H1 (cell line): Measurements from ENCODE around the gene MSANTD3. TPM values are rescaled to one million over a fixed set of nuclear protein-coding genes. Genes with fewer than 3 reads are reported as not detected.

Source experiments
- EGR1 ChIP-seq: IDR thresholded peaks from 2 replicates; pipeline ENCODE4 v1.6.1; 2011; ENCODE audit warnings: low read depth, low read length, borderline replicate concordance
- RXRA ChIP-seq: IDR thresholded peaks from 2 replicates; pipeline ENCODE4 v1.6.1; 2011; ENCODE audit warnings: low read depth, mild to moderate bottlenecking, low read length, moderate library complexity; ENCODE audit not compliant: insufficient read depth
- SAP30 ChIP-seq: fragments of 300-600 bp; sonication (generic); IDR thresholded peaks from 2 replicates; pipeline ENCODE4 v1.7.1; 2012; ENCODE audit warnings: low read length, moderate library complexity, mild to moderate bottlenecking, inconsistent platforms; ENCODE audit not compliant: insufficient read depth, insufficient replicate concordance
- SUZ12 ChIP-seq: fragments of 200-600 bp; sonication (generic); IDR thresholded peaks from 2 replicates; pipeline ENCODE4 v1.6.1; 2012; ENCODE audit warnings: mild to moderate bottlenecking, inconsistent platforms, low read length, moderate library complexity, mixed read lengths
- polyA plus RNA-seq, 7 experiments: library from polyadenylated mRNA; depleted of rRNA in 3 of 7; stranded (reverse) in 5 of 7; unstranded in 2 of 7; fragments of >200 nt in 5 of 7; fragments of 200-250 nt in 2 of 7; gene quantifications; 1 replicate in 5 of 7; 2 replicates in 1 of 7; 4 replicates in 1 of 7; pipeline versions ENCODE4 v1.2.1 to v1.2.3, GENCODE V29; 2011 to 2013; ENCODE audit warnings: missing spikeins in 2 of 7, mixed read lengths in 2 of 7
- total RNA-seq: library from RNA; stranded (reverse); fragmentation: NEBNext Ultra II Directional; extraction: Animal tissue kit (Norgen Biotek cat#: 25700); gene quantifications from 2 replicates; pipeline ENCODE4 v1.2.1, GENCODE V29; 2021
- TF ChIP-seq, protein P1 (sequence below): fragments of 300-600 bp; sonication (generic); IDR thresholded peaks from 2 replicates; pipeline ENCODE4 v1.7.1; 2012; ENCODE audit warnings: low read length, moderate library complexity, mild to moderate bottlenecking, inconsistent platforms; ENCODE audit not compliant: insufficient replicate concordance
- TF ChIP-seq, protein P2 (sequence below), 3 experiments: IDR thresholded peaks; 1 replicate in 2 of 3; 2 replicates in 1 of 3; pipeline versions ENCODE4 v1.5.1 to v1.6.1; 2011; ENCODE audit warnings: low read length in 3 of 3, mild to moderate bottlenecking in 3 of 3, inconsistent platforms in 2 of 3, low read depth in 1 of 3, moderate library complexity in 1 of 3; ENCODE audit not compliant: insufficient read depth in 1 of 3; ENCODE audit errors: control extremely low read depth in 1 of 3
- TF ChIP-seq, protein P3 (sequence below): IDR thresholded peaks from 2 replicates; pipeline ENCODE4 v1.6.1; 2012; ENCODE audit warnings: inconsistent platforms

The MSANTD3 gene
- total and polyA plus RNA-seq, 2 of the 8 experiments (the other 6 are each of a cell fraction or from before 2014, with no cell fraction given), result 12.0 to 41.3 TPM

DNA sequence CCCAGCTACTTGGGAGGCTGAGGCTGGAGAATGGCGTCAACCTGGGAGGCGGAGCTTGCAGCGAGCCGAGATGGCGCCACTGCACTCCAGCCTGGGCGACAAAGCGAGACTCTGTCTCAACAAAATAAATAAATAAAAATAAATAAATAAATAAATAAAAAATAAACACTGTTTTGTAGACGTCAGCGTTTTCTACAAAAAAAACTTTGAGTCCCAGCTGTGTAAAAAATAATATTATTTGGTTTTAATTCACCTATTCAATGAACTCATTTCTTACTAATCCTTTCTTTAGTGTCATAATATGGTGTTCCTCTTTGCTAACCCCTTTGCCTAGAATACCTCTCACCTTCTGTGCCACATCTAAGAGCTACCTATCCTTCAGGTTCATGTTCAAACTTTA lies 30.2 kb upstream of the MSANTD3 start (continued):
- TF ChIP-seq, protein P1, sequence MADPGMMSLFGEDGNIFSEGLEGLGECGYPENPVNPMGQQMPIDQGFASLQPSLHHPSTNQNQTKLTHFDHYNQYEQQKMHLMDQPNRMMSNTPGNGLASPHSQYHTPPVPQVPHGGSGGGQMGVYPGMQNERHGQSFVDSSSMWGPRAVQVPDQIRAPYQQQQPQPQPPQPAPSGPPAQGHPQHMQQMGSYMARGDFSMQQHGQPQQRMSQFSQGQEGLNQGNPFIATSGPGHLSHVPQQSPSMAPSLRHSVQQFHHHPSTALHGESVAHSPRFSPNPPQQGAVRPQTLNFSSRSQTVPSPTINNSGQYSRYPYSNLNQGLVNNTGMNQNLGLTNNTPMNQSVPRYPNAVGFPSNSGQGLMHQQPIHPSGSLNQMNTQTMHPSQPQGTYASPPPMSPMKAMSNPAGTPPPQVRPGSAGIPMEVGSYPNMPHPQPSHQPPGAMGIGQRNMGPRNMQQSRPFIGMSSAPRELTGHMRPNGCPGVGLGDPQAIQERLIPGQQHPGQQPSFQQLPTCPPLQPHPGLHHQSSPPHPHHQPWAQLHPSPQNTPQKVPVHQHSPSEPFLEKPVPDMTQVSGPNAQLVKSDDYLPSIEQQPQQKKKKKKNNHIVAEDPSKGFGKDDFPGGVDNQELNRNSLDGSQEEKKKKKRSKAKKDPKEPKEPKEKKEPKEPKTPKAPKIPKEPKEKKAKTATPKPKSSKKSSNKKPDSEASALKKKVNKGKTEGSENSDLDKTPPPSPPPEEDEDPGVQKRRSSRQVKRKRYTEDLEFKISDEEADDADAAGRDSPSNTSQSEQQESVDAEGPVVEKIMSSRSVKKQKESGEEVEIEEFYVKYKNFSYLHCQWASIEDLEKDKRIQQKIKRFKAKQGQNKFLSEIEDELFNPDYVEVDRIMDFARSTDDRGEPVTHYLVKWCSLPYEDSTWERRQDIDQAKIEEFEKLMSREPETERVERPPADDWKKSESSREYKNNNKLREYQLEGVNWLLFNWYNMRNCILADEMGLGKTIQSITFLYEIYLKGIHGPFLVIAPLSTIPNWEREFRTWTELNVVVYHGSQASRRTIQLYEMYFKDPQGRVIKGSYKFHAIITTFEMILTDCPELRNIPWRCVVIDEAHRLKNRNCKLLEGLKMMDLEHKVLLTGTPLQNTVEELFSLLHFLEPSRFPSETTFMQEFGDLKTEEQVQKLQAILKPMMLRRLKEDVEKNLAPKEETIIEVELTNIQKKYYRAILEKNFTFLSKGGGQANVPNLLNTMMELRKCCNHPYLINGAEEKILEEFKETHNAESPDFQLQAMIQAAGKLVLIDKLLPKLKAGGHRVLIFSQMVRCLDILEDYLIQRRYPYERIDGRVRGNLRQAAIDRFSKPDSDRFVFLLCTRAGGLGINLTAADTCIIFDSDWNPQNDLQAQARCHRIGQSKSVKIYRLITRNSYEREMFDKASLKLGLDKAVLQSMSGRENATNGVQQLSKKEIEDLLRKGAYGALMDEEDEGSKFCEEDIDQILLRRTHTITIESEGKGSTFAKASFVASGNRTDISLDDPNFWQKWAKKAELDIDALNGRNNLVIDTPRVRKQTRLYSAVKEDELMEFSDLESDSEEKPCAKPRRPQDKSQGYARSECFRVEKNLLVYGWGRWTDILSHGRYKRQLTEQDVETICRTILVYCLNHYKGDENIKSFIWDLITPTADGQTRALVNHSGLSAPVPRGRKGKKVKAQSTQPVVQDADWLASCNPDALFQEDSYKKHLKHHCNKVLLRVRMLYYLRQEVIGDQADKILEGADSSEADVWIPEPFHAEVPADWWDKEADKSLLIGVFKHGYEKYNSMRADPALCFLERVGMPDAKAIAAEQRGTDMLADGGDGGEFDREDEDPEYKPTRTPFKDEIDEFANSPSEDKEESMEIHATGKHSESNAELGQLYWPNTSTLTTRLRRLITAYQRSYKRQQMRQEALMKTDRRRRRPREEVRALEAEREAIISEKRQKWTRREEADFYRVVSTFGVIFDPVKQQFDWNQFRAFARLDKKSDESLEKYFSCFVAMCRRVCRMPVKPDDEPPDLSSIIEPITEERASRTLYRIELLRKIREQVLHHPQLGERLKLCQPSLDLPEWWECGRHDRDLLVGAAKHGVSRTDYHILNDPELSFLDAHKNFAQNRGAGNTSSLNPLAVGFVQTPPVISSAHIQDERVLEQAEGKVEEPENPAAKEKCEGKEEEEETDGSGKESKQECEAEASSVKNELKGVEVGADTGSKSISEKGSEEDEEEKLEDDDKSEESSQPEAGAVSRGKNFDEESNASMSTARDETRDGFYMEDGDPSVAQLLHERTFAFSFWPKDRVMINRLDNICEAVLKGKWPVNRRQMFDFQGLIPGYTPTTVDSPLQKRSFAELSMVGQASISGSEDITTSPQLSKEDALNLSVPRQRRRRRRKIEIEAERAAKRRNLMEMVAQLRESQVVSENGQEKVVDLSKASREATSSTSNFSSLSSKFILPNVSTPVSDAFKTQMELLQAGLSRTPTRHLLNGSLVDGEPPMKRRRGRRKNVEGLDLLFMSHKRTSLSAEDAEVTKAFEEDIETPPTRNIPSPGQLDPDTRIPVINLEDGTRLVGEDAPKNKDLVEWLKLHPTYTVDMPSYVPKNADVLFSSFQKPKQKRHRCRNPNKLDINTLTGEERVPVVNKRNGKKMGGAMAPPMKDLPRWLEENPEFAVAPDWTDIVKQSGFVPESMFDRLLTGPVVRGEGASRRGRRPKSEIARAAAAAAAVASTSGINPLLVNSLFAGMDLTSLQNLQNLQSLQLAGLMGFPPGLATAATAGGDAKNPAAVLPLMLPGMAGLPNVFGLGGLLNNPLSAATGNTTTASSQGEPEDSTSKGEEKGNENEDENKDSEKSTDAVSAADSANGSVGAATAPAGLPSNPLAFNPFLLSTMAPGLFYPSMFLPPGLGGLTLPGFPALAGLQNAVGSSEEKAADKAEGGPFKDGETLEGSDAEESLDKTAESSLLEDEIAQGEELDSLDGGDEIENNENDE, result no peak
- TF ChIP-seq, protein P2, sequence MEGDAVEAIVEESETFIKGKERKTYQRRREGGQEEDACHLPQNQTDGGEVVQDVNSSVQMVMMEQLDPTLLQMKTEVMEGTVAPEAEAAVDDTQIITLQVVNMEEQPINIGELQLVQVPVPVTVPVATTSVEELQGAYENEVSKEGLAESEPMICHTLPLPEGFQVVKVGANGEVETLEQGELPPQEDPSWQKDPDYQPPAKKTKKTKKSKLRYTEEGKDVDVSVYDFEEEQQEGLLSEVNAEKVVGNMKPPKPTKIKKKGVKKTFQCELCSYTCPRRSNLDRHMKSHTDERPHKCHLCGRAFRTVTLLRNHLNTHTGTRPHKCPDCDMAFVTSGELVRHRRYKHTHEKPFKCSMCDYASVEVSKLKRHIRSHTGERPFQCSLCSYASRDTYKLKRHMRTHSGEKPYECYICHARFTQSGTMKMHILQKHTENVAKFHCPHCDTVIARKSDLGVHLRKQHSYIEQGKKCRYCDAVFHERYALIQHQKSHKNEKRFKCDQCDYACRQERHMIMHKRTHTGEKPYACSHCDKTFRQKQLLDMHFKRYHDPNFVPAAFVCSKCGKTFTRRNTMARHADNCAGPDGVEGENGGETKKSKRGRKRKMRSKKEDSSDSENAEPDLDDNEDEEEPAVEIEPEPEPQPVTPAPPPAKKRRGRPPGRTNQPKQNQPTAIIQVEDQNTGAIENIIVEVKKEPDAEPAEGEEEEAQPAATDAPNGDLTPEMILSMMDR (IDR thresholded peaks at IDR 0.05; ENCODE audit: control extremely low read depth in 1 of 3, insufficient read depth in 1 of 3, low read depth in 1 of 3, low read length in 3 of 3), result no peak
- TF ChIP-seq RXRA (no peak), EGR1 (no peak), SAP30 (no peak), SUZ12 (no peak)
- TF ChIP-seq, protein P3, sequence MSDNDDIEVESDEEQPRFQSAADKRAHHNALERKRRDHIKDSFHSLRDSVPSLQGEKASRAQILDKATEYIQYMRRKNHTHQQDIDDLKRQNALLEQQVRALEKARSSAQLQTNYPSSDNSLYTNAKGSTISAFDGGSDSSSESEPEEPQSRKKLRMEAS, result no peak
